Measurements from ENCODE around the gene IGLL1.

IGLL1 gene

GRCh38 chr22:23527971-23528740 lies 51.9 kb downstream of the IGLL1 start:
- DNase-seq (ENCODE audit: low spot score): peak; percentile 47

GRCh38 chr22:23526596-23527316 lies 53.3 kb downstream of the IGLL1 start:
- no peak for DNase-seq (ENCODE audit: low spot score)

GRCh38 chr22:23525510-23525909 lies 54.6 kb downstream of the IGLL1 start:
- DNase-seq (ENCODE audit: low spot score): no peak

GRCh38 chr22:23524226-23524625 lies 55.9 kb downstream of the IGLL1 start:
- DNase-seq (ENCODE audit: low spot score): no peak

GRCh38 chr22:23523713-23524112 lies 56.4 kb downstream of the IGLL1 start:
- no peak for DNase-seq (ENCODE audit: low spot score)
